ENCODE results near the gene HIGD2B.
"Not testable (repeated sequence)": the region's sequence is repeated elsewhere in the genome, so short reads cannot be mapped to it uniquely, and the experiment has no call there.

HIGD2B gene

GRCh38 chr15:72671525-72671924, 14.5 kb downstream of the HIGD2B start:
- no peak for DNase-seq

GRCh38 chr15:72670656-72671352, 15.2 kb downstream of the HIGD2B start:
- peak; percentile 58 for DNase-seq

- DNase-seq, result not testable (repeated sequence)
These were observed 16.2 kb downstream of the HIGD2B start for GRCh38 chr15:72669803-72670202.

- DNase-seq, result not testable (repeated sequence)
These were observed 20.3 kb downstream of the HIGD2B start for GRCh38 chr15:72665706-72666105.

- DNase-seq, result not testable (repeated sequence)
These were observed 22.1 kb downstream of the HIGD2B start for GRCh38 chr15:72663931-72664330.

GRCh38 chr15:72661081-72661480, 24.9 kb downstream of the HIGD2B start:
- DNase-seq, result not testable (repeated sequence)

- not testable (repeated sequence) for DNase-seq
These were observed 30.0 kb downstream of the HIGD2B start for GRCh38 chr15:72656014-72656413.

- DNase-seq, result not testable (repeated sequence)
These were observed 31.6 kb downstream of the HIGD2B start, which contains the start of gene GOLGA6B for GRCh38 chr15:72654397-72654796. Gene GOLGA6B (plus strand): TSS chr15:72654697. CDS start chr15:72654738, 41 bp downstream.

GRCh38 chr15:72648631-72649253, 37.2 kb downstream of the HIGD2B start:
- not testable (repeated sequence) for DNase-seq

GRCh38 chr15:72642271-72642670, 43.7 kb downstream of the HIGD2B start:
- not testable (repeated sequence) for DNase-seq

GRCh38 chr15:72639759-72640483, 46.1 kb downstream of the HIGD2B start:
- DNase-seq, result not testable (repeated sequence)

GRCh38 chr15:72636519-72637282, 49.3 kb downstream of the HIGD2B start:
- DNase-seq, result peak; percentile 88

GRCh38 chr15:72629068-72629570, 56.9 kb downstream of the HIGD2B start:
- not testable (repeated sequence) for DNase-seq

- DNase-seq, result not testable (repeated sequence)
These were observed 57.5 kb downstream of the HIGD2B start for GRCh38 chr15:72628249-72629067.

- peak; percentile 14 for DNase-seq
These were observed 59.8 kb downstream of the HIGD2B start for GRCh38 chr15:72626153-72626552.

All from fibroblast of skin of scalp (primary cell).